ENCODE measurements around the gene LRRC49. TPM values are rescaled to one million over a fixed set of nuclear protein-coding genes. Genes with fewer than 3 reads are reported as not detected.

The LRRC49 gene
- total RNA-seq, 1 donor from 2014 or later: 79.8 TPM

GRCh38 chr15:71078506-71079207 is 186.0 kb downstream of the LRRC49 start:
- DNase-seq (no peak), ATAC-seq (no peak)
- intact Hi-C loops (cut with micrococcal nuclease): no loop called here

DNA sequence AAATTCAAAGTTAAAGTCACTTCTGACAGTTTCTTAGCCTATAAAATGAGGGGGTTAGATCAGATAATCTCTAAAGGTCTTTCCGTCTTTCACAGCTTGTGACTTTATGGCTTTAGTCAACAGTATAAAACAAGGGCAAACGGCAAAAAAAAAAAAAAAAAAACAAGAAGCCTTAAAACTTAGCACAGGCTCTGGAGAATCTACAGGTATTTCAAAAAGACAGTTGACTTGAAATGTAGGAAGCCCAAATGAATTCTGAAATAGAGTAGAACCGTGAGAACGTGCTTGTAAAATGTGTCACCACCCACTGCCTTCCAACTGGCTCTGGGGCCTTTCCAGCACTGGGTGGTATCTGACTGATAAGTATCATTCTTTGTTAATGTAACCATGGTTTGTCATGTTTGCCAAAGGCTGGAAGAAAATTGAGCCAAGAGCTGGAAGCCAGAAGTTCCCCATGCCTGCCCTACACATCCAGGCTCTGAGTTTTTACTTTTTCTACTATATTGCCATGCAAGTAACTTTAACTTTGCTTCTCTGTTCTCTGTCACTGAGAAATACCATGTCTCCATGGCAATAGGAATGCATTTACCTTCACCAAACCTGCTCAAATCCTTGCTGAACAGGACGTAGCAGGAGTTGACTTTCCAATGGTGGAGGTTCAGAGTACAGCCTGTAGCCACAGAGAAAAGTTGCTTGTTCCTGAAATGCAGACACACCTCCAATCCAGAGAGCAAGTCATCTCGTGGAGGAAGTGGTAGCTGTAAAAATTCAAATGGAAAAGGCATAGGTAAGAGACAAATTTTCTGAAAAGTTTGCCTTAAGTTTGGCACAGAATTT is 186.8 kb downstream of the LRRC49 start:
- peak; percentile 67 for ATAC-seq
- DNase-seq: peak; percentile 54
- intact Hi-C loops (cut with micrococcal nuclease): no loop called here

DNA sequence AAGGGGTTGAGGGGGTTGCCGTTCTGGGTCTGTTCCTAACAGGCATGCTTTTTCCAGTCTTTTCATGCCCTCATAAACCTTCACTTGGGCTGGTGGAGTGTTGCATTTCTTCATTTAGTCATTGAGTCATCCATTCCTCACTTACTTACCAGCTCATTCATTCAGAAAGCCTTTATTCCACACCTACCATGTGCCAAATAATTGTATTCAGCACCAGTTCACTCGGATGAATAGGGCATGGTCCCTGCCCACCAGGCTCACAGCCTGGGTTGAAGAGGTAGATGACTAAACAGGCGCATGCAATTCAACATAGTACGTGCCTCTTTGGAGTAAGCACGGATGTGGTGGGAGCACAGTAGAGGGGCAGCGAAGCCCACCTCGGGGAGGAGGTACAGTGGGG is 187.5 kb downstream of the LRRC49 start:
- intact Hi-C loops (cut with micrococcal nuclease): no loop called here
- DNase-seq (no peak), ATAC-seq (no peak)

- ATAC-seq: no peak
Measured at GRCh38 chr15:71080705-71081104, 188.1 kb downstream of the LRRC49 start.

GRCh38 chr15:71082803-71083202 is 190.2 kb downstream of the LRRC49 start:
- ATAC-seq (peak; percentile 81), DNase-seq (peak; percentile 43)
- intact Hi-C loops (cut with micrococcal nuclease): no loop called here

More at GRCh38 chr15:71080705-71081104, 188.1 kb downstream of the LRRC49 start:
- DNase-seq: no peak
- intact Hi-C loops (cut with micrococcal nuclease): no loop called here

DNA sequence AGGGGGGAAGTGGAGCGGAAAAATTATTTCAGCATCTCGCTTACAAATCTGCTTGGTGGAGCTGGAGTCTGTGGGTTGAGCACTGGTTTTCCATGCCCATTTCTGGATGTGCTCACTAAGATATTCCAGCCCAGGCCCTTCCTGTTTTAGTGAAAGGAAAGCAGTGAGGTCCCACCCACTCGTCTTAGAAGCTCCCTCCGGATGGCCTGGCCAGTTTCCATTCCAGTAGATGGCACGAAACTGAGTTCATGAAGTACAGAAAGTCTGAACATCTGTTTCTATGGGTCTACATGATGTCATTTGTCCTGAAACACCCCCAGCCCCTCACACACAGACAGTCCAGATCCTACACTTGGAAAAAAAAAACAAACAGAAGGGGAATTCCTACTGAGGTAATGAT is 190.7 kb downstream of the LRRC49 start:
- intact Hi-C loops (cut with micrococcal nuclease): no loop called here
- ATAC-seq (peak; percentile 72), DNase-seq (peak; percentile 48)

DNA sequence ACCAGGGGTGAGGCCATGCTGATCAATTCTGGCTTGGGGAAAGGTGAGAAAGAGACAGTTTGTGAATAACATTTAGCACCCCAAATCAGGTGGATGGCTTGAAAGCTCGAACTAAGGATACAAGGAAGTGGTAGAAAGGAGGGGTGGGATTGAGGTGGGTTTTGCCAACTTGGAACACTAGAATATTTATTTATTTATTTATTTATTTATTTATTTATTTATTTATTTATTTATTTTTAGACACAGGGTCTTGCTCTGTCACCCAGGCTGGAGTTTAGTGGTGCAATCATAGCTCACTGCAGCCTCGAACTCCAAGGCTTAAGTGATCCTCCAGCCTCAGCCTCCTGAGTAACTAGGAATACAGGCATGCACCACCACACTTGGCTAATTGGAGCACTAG is 191.6 kb downstream of the LRRC49 start:
- intact Hi-C loops (cut with micrococcal nuclease): no loop called here
- ATAC-seq (no peak), DNase-seq (no peak)

- ATAC-seq (no peak), DNase-seq (no peak)
- intact Hi-C loops (cut with micrococcal nuclease): no loop called here
Measured at GRCh38 chr15:71085809-71086208, 193.2 kb downstream of the LRRC49 start.

GRCh38 chr15:71088155-71088554 is 195.5 kb downstream of the LRRC49 start:
- ATAC-seq: no peak
- intact Hi-C loops (cut with micrococcal nuclease): no loop called here

GRCh38 chr15:71088683-71089082 is 196.1 kb downstream of the LRRC49 start:
- intact Hi-C loops (cut with micrococcal nuclease): no loop called here
- ATAC-seq (no peak), DNase-seq (no peak)

More at GRCh38 chr15:71088155-71088554, 195.5 kb downstream of the LRRC49 start:
- DNase-seq: no peak

DNA sequence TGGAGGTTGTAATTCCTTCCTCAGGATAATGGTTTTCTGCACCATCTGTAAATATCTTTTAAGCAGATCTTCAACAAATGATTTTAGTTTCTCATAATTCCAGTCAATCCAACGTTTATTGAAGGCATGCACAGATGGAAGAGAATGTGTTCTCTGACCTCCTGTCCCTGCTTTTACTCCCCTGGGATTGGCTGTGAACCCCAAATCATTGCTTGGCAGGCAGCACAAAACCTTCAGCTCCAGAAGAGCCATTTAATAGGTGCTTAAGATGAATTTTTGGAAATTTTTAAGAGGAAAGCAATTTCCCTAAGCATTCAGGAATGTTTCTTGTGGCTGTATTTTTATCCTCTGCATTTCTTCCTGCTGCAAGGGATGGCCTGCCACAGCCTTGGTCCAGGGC is 197.2 kb downstream of the LRRC49 start:
- DNase-seq (no peak), ATAC-seq (no peak)
- intact Hi-C loops (cut with micrococcal nuclease): no loop called here

DNA sequence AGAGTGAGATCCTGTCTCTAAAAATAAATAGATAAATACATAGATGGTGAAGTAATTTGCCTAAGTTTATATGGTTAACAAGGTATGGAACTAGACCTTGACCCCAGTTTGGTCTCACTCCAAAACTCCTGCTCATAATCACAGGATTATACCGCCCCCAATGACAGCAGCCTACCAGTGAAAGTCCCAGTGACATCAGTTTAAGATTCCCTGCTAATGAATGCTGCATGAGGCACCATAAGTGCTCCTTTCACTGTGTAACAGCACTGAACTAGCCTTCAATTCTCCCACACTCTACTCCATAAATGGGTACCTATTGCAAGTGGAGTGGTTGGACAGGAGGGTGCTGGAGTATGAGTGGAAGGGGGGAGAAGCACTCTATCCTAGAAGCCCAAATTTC is 199.0 kb downstream of the LRRC49 start:
- intact Hi-C loops (cut with micrococcal nuclease): no loop called here
- DNase-seq: no peak
- no peak for ATAC-seq

GRCh38 chr15:71092056-71092600 is 199.5 kb downstream of the LRRC49 start:
- intact Hi-C loops (cut with micrococcal nuclease): no loop called here
- no peak for ATAC-seq

GRCh38 chr15:71093054-71094024 is 200.7 kb downstream of the LRRC49 start:
- intact Hi-C loops (cut with micrococcal nuclease): no loop called here
- ATAC-seq: no peak
- no peak for DNase-seq

More at GRCh38 chr15:71092056-71092600, 199.5 kb downstream of the LRRC49 start:
- DNase-seq: no peak

DNA sequence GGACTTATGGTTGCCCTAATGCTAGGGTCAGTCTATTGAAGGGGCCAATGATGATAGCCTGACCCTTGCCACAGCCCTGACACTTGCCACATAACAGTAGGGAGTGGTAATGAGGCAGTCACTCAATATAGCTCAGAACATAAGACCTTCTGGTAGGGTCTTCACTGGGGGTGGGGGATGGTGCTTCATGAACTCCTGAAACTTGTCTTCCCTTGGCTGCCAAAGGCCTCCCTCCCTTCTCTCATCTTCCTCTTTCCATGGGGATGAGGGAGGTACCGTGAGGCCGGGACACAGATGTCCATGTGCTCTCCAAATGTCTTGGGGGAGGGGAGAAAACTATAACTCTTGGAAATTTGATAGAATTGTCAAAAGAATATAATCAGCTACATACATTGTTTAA is 201.5 kb downstream of the LRRC49 start:
- DNase-seq (no peak), ATAC-seq (no peak)
- intact Hi-C loops (cut with micrococcal nuclease): no loop called here

GRCh38 chr15:71096676-71097075 is 204.1 kb downstream of the LRRC49 start:
- intact Hi-C loops (cut with micrococcal nuclease): no loop called here
- DNase-seq (no peak), ATAC-seq (no peak)

DNA sequence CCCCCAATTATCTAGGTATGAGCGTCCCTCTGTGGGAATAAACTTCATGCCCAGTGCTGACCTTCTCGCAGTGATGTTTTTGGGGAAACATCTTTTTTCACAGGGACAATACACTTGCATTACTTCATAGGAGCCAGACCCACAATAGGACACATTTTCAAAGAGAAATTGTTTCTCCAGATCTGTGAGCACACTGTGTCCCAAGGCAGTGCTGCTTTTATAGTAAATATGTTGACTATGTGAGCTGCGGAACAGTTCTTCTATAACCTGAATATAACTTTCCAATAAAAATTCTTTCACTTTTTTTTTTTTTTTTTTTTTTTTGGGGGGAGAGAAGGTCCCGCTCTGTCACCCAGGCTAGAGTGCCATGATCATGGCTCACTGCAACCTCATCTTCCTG is 205.3 kb downstream of the LRRC49 start:
- ATAC-seq: no peak
- no peak for DNase-seq
- intact Hi-C loops (cut with micrococcal nuclease): no loop called here

GRCh38 chr15:71098920-71099319 is 206.3 kb downstream of the LRRC49 start:
- intact Hi-C loops (cut with micrococcal nuclease): no loop called here
- no peak for DNase-seq
- ATAC-seq: no peak
